ENCODE data around the gene RNASE7.

GRCh38 chr14:21083565-21084325 is 41.6 kb downstream of the RNASE7 start:
- TF ChIP-seq CTCF (IDR thresholded peaks at IDR 0.05 in 2 of 3, conservative IDR thresholded peaks at IDR 0.05 in 1 of 3; ENCODE audit: borderline replicate concordance in 1 of 3, insufficient read depth in 1 of 3, low read depth in 2 of 3, low read length in 2 of 3) (no peak), POLR2AphosphoS5 (IDR thresholded peaks at IDR 0.05; ENCODE audit: low read depth, low read length) (no peak), ZBTB33 (IDR thresholded peaks at IDR 0.05; ENCODE audit: extremely low read depth, insufficient replicate concordance, low read length) (no peak), MAX (IDR thresholded peaks at IDR 0.05) (no peak), SP1 (IDR thresholded peaks at IDR 0.05; ENCODE audit: low read depth) (no peak)
